GM21447 (cell line): ENCODE results near the gene CD300LF.

Experiments used
- ATAC-seq: cut with Tn5 transposase; IDR thresholded peaks from one replicate; pipeline ENCODE4 v1.9.1; 2021; ENCODE audit not compliant: unreplicated experiment

CD300LF gene

GRCh38 chr17:74746376-74746775, 33.7 kb upstream of the CD300LF start:
- no peak for ATAC-seq

- ATAC-seq, result no peak
Measured at GRCh38 chr17:74745548-74746177, 32.9 kb upstream of the CD300LF start.

- no peak for ATAC-seq
Measured at GRCh38 chr17:74744714-74745547, 32.2 kb upstream of the CD300LF start.

DNA sequence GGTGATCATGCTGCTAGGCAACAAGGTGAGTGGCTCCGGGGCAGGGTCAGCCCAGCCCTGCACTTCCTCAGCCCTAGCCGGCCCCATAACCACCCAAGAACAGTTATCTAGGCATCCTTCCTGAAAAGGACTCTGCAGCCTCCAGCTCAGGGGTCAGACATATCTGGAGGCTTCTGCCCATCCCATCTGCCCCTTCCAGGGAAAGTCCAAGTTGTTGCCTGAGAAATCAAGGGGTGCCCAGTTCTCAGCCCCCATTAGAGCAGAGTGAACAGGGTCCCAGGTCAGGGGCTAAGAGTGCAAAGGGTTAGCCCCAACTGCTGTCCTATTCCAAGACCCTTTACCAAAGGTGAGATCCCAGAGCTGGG, 31.6 kb upstream of the CD300LF start:
- no peak for ATAC-seq

DNA sequence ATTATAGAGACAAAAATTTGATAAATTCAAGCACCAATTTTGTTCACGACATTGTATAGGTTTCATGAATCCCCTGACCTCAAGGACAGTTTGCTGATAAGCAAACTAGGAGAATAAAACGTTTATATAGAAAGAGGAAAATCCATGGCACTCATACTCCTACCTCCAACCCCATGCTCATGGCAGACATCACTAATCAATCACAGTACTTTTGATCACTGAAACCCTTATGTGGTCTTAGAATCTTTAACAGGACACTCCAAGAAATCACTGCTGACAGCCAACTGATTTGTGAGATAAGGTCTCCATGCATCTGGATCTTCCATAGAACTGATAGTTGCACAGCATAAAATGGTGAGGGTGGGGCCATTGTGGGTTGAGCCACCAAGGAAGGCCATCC, 31.0 kb upstream of the CD300LF start:
- ATAC-seq, result no peak

DNA sequence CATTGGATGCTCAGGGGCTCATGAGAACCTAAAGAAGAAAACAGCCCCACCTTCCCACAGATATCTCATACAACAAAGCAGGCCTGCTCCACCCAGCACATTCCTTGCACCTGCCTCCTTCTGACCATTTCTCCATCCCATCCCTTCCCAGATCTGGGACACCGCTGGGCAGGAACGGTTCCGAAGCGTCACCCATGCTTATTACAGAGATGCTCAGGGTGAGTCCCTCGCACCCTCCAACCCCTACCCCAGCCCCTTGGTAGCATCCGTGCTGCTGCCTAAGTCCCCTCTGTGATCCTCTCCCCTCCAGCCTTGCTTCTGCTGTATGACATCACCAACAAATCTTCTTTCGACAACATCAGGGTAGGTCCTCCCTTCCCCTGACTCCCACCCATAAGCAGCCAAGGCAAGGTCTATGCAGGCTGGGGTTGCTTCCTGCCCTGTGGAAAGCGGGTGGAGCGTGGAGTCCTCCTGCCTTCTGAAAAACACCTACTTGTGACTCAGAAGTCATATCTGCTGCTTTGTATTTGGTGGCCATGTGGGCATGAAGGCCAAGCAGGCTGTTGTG, 30.3 kb upstream of the CD300LF start:
- no peak for ATAC-seq

GRCh38 chr17:74742153-74742515, 29.4 kb upstream of the CD300LF start:
- ATAC-seq, result peak; percentile 51

GRCh38 chr17:74740641-74741387, 28.1 kb upstream of the CD300LF start:
- no peak for ATAC-seq

DNA sequence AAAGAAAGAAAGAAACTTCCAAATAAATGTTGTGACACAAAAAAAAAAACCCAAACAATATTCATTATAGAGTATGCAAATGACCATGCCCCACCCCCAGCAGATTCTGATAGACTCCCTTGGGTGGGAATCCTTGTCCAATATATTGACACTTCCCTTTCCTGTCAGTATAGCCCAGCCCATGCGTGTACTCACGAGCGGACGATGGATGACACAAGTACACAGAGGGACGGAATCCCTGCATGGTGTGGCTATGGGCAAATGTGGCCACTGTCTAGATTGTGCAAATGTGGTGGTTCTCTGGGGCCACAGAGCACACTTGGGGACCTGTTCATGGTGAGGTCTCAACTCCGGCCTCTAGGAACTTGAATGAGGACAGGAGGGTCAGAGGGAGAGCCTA, 27.4 kb upstream of the CD300LF start:
- ATAC-seq, result no peak

- no peak for ATAC-seq
Measured at GRCh38 chr17:74739227-74739831, 26.6 kb upstream of the CD300LF start.

DNA sequence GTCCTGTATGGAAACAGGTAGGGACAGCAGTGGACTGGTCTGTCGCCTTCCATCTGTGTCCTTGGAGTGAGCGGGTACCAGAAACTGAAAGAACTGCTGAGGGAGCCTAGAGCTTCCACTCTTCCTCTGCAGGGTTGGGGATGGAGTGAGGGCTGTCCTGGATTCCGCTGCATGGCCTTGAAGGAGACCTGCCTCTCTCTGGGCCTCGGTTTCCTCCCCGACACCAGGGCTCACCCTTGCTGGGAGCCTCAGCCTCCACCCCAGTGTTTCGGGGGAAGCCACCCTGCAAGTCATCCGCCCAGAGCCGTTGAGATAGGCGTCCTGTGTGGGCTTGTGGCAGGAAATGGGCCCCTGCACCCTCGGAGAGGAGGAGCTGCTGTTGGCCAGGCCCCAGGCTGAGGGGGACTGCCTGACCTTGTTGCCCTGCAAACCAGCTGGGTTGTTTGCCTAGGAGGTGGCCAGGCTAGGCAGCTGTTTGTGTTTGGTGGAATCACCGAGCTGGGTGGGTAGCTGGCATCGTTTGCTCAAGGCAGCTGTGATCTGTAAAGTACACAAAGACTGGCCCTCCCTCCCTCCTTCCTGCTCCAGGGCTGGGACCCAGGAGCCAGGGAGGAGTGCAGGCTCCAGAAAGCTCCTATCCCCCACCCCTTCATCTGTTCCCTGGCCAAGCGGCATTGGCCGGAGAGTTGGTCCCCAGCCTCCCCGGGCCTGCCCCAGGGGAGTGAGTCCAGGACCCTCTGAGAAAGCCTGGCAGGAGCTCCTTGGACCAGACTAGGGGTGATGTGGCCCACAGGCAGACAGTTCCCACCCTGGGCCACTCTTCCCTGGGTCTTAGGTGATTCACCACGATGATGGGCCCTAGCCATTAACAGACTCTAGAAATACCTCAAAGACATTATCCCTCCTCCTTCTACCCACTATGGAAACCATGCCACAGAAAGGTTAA, 25.6 kb upstream of the CD300LF start:
- peak; percentile 53 for ATAC-seq

DNA sequence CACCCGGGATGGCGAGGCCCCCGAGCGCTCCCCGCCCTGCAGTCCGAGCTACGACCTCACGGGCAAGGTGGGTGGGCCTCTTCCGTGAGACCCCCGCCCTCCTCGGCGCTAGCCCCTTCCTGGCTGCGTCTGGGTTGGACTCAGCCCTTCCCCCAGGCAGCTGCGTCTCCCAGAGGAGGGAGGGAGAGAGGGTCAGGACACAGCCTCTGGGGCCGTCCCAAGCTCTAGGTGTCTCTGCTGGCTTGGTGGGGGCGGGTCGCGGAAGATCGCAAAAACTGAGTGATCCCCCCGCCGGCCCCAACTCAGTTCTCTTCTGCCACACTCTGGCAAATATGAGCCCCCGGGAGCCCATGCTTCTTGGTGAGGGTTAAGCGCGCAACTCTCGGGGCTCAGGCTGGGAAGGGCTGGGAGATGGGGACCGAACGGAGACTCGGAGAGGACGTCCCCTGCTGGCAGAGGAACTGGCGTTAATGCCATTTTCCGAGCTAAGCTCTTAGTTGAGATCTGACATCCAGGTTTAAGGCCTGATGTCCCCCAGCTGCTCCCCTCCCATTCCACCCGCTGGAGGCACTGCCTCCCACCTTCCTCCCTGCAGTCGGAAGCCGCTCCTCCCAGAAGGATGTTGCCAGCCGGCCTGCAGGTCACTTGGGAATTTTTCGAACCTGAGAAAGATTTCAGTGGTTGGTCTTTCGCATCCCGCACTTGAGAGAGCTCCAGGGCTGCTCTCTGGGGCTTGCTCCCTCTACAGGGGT, 24.8 kb upstream of the CD300LF start:
- ATAC-seq, result no peak

DNA sequence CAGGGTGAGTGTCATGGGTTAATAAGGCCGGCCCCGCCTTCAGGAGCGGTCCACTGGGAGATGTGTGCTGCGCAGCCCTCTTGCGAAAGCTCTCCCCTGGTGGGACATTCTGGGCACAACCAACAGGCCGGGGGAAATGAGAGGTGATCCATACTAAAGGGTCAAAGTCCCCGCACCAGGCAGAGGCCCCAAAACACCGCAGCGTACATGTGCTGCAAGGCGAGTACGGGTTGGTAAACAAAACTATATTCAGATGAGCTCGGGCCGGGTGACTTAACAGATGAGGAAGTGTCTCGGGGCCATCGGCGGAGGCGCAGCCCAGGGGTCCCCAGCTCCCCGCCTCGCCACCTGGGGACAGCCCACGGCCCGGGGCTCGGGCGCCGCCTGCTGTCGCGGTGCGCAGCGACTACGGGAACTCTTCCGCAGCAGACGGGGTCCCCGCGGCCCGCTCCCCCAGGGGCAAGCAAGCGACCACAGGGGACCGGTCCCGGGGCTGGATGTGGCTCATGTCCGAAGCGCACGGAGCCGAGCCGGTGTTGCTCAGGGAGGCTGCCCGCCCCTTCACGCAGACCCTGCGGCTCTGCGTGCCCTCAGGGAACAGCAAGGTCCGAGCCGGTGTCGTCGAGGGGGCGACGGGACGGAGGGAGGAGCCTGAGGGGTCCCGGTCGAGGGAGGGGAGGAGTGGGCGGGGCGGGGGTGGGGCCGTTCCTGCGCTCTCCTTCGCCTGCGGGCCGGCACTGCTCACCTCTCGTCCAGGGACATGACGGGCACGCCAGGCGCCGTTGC, 24.0 kb upstream of the CD300LF start, which contains the start of gene RAB37:
Gene RAB37 (plus strand): TSS at position 744 of the 786 bp plus-strand sequence. CDS start 17 bp downstream, at position 761.
- no peak for ATAC-seq

GRCh38 chr17:74734256-74734655, 21.5 kb upstream of the CD300LF start:
- ATAC-seq, result no peak

DNA sequence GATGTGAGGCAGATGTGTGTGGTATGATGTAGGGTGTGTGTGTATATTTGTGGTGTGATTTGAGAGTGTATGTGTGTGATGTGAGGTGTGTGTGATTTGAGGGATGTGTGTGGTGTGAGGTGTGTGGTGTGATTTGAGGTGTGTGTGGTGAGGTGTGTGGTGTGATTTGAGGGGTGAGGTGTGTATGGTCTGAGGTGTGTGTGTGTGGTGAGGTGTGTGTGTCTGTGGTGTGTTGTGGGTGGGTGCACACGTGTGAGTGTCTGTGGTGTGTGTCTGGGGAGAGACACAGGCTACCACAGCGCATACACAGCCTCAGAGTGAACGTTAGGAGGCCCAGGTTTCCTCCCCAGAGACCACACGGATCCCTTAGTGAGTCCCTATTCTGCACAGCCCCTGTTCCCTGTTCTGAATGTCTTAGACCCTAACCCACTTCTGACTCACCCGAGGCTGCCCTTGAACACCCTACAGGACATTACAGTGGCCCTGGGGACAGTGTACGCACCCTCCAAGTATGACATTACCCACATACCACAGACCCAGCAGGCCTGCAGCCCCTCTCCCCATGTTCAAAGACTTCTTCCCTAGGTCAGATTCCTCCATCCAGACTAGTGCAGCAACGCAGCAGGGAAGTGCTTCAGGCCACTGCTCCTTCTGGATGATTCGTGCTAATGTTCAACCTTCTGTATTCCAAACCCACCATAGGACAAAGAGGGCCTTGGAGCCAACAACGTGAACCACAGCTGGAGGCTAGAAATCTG, 20.8 kb upstream of the CD300LF start:
- ATAC-seq, result no peak

DNA sequence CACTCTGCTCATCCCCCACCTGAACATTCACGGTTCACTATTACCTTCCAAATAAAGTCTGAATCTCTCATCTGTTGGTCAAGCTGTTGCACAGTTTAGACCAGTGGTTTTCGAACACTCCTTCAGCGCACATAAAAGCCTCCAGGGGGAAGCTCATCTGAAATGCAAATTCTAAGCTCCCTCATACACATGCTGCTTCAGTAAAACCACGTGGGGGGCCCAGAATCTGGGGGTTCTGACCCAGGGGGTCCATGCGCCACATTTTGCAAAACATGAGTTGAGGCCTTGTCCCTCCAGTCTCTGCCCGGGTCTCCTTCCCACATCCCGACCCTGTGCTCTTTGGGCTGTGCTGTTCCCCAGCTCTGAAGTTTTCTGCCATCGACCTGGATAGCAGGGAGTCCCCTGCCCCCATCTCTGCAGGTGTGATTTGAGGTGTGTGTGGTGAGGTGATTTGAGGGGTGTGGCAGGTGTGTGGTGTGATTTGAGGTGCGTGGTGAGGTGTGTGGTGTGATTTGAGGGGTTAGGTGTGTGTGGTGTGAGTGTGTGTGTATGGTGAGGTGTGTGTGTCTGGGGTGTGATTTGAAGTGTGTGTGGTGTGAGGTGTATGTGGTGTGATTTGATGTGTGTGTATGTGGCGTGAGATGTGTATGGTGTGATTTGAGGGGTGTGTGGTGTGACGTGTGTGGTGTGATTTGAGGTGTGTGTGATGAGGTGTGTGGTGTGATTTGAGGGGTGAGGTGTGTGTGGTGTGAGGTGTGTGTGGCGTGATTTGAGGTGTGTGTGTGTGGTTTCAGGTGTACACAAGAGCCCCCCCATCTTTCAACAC, 19.5 kb upstream of the CD300LF start:
- no peak for ATAC-seq

- ATAC-seq, result no peak
Measured at GRCh38 chr17:74731347-74731605, 18.6 kb upstream of the CD300LF start.
